ENCODE data around the gene EPHB1. TPM values are rescaled to one million over a fixed set of nuclear protein-coding genes. Genes with fewer than 3 reads are reported as not detected.

EPHB1 gene
- total RNA-seq, 4 donors from 2014 or later, result 1.00 to 8.9 (median 4.5) TPM

GRCh38 chr3:135147657-135148056, 352.6 kb downstream of the EPHB1 start:
- Histone ChIP-seq H3K36me3 (no peaks in the 10 kb centered on the region), H3K9me3 (no peaks in the 10 kb centered on the region), H3K4me3 (no peak overlapping the region), H3K4me1 (peaks cover 18 to 30% of the 10 kb centered on the region in 2 donors), H3K27me3 (no peaks in the 10 kb centered on the region), H3K27ac (peak overlapping the region; percentile 81 to 88 (median 84))
- ATAC-seq, result peak; percentile 56 to 60
- no peak for TF ChIP-seq POLR2A (IDR thresholded peaks at IDR 0.05)
- no peak for TF ChIP-seq CTCF (IDR thresholded peaks at IDR 0.05 in 4 of 5, conservative IDR thresholded peaks at IDR 0.05 in 1 of 5)
- in situ Hi-C loops (cut with MboI; ENCODE audit: low sequenced_read_pairs in 4 of 4) (no loop called here), intact Hi-C loops (cut with DNase I; ENCODE audit: low total_unique reads) (loop anchor here (1.0 to 10.0 kb wide), 4 partner anchors 11 to 503 kb away; no protein-coding TSS in a partner anchor)
- peak; percentile 16 to 46 for DNase-seq

DNA sequence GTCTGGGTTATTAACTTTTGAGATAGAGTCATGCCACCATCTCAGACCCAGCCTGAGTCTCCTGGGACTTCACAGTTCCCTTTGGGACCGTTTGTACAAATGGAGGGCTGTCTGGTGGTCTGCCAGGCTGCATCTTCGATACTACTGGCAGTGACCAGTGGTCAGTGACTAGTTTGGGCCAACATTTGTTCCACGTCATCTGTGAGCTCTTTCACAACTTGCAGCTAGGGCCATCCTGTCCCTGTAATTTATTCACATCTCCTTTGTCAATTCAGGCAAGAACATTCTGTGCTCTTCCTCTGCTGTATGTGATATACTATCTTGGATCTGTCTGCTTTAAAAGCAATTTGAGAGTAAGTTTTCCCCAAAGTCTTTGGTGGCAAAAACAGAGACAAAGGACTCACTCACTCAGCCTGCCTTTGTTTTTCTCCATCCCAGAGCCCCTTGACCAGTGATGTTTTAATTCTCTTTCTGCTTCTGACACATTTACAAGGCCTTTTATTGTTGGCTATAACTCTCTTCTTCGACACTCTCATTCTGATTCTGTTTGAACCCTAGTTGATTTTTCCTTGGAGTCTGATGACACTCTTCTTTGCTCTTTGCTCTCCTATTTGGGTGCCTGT, 353.4 kb downstream of the EPHB1 start:
- intact Hi-C loops (cut with DNase I; ENCODE audit: low total_unique reads), result loop anchor here (1.0 to 10.0 kb wide), 3 partner anchors 12 to 504 kb away; no protein-coding TSS in a partner anchor

DNA sequence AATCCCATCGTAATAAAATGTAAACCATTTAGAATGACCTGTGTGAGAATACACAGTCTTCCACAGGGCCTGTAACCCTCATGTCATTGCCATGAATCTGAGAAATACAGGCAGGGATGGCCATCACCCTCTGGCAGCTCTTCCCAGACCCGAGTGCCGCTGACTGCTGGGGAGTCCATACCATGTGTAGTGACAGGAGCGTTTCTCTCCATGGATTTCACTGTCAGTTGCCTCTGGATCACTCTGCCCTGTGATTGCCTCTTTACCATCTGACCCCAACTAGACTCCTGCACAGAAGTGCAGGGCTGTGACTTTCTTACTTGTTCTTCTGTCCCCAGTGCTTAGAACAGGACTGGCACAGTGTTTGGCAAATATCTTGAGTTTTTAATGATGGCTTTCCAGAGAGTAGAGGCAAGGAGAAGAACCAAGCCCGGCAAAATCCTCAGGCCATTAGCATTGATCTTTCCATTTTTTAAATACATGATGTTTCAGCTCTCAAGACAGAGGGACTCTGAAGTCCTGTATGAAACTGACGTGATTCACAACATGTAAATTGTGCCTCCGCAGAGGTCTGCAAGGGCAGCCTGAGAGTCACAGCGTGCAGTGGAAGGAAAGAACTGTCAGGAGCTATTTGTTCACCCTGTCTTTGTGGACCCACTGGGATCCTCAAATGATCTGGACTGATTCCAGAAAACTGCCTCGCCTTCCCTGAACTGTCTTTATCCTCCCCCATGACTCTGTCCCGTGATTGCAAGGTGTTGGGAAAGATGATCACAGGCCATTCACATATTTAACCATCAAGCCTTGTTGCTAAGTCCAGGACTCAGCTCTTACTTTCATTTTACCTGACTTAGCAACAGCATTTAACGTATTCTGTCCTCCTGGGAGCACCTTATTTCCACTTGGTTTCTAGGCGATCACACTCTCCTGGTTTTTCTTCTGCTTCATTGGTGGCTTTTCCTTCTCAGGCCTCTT, 354.9 kb downstream of the EPHB1 start:
- Histone ChIP-seq H3K4me1 (peaks cover 18 to 30% of the 10 kb centered on the region in 2 donors), H3K27ac (peak overlapping the region; percentile 81 to 88 (median 84)), H3K27me3 (no peaks in the 10 kb centered on the region), H3K4me3 (no peak overlapping the region), H3K9me3 (no peaks in the 10 kb centered on the region), H3K36me3 (no peaks in the 10 kb centered on the region)
- in situ Hi-C loops (cut with MboI; ENCODE audit: low sequenced_read_pairs in 4 of 4) (no loop called here), intact Hi-C loops (cut with DNase I; ENCODE audit: low total_unique reads) (loop anchor here (5.0 to 10.0 kb wide), 3 partner anchors 57 to 505 kb away; no protein-coding TSS in a partner anchor)
- TF ChIP-seq POLR2A (IDR thresholded peaks at IDR 0.05), result no peak
- no peak for TF ChIP-seq CTCF (IDR thresholded peaks at IDR 0.05 in 4 of 5, conservative IDR thresholded peaks at IDR 0.05 in 1 of 5)
- ATAC-seq (no peak), DNase-seq (no peak)

More for the DNA sequence above, 353.4 kb downstream of the EPHB1 start:
- peak; percentile 75 to 83 for DNase-seq
- in situ Hi-C loops (cut with MboI; ENCODE audit: low sequenced_read_pairs in 4 of 4), result no loop called here
- no peaks in the 10 kb centered on the region for H3K27me3 ChIP-seq
- peak; percentile 96 to 97 for ATAC-seq
- peaks cover 18 to 30% of the 10 kb centered on the region in 2 donors for H3K4me1 ChIP-seq
- no peaks in the 10 kb centered on the region for H3K36me3 ChIP-seq
- H3K4me3 ChIP-seq, result no peak overlapping the region
- peak overlapping the region; percentile 81 to 88 (median 84) for H3K27ac ChIP-seq
- no peaks in the 10 kb centered on the region for H3K9me3 ChIP-seq
- TF ChIP-seq CTCF (IDR thresholded peaks at IDR 0.05 in 4 of 5, conservative IDR thresholded peaks at IDR 0.05 in 1 of 5), result no peak
- peak in 1 of 2 donors; percentile 8 for TF ChIP-seq POLR2A (IDR thresholded peaks at IDR 0.05)

DNA sequence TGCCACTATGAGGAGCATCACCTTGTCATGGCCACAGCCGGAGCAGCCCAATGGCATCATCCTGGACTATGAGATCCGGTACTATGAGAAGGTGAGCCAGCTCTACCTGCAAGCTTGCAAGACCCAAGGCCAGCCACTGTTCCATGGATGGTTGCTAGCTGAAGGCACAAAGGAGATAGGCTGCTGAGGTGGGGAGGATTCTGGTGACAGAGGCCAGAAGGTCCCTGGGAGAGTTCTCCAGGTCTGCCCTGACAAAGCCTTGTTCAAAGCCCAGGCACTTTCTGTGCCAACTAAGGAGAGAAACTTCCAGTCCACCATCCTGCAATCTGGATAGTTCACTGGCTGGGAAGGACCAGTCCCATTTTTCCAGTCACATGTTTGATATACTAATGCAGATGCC, 359.1 kb downstream of the EPHB1 start:
- intact Hi-C loops (cut with DNase I; ENCODE audit: low total_unique reads), result loop anchor here (5.0 kb wide), 1 partner anchor 53 kb away; no protein-coding TSS in a partner anchor
- DNase-seq (no peak), ATAC-seq (no peak)
- Histone ChIP-seq H3K36me3 (no peaks in the 10 kb centered on the region), H3K4me1 (peaks cover 3 to 9% of the 10 kb centered on the region in 2 donors), H3K4me3 (no peak overlapping the region), H3K27me3 (no peaks in the 10 kb centered on the region), H3K9me3 (no peaks in the 10 kb centered on the region), H3K27ac (no peak overlapping the region)
- TF ChIP-seq POLR2A (IDR thresholded peaks at IDR 0.05) (no peak), CTCF (IDR thresholded peaks at IDR 0.05 in 4 of 5, conservative IDR thresholded peaks at IDR 0.05 in 1 of 5) (no peak)
- in situ Hi-C loops (cut with MboI; ENCODE audit: low sequenced_read_pairs in 4 of 4), result no loop called here
